ENCODE measurements around the gene MEDAG. TPM values are rescaled to one million over a fixed set of nuclear protein-coding genes. Genes with fewer than 3 reads are reported as not detected.

Gene MEDAG
- polyA plus RNA-seq, 1 donor = 6.6 TPM

- no peaks in the 10 kb centered on the region for H3K9me3 ChIP-seq (ENCODE audit: control insufficient read depth, low read depth, low read length)
- H3K36me3 ChIP-seq (ENCODE audit: control insufficient read depth, insufficient read depth, low read length) = no peaks in the 10 kb centered on the region
- DNase-seq = peak; percentile 76 to 77
- no peaks in the 10 kb centered on the region for H3K27me3 ChIP-seq (ENCODE audit: control insufficient read depth, insufficient read depth, low read length)
- peak overlapping the region; percentile 68 for H3K27ac ChIP-seq (ENCODE audit: low read length)
- peaks cover 5% of the 10 kb centered on the region for H3K4me1 ChIP-seq (ENCODE audit: control insufficient read depth, insufficient read depth, low read length)
- WGBS (ENCODE audit: insufficient coverage, low lambda C conversion rate) = 50% methylated on average over 2 of the region's 17 CpGs
- no peak overlapping the region for H3K4me3 ChIP-seq (ENCODE audit: low read length)
Measured at GRCh38 chr13:30865123-30866049, 40.7 kb upstream of the MEDAG start.

- Histone ChIP-seq H3K27me3 (ENCODE audit: control insufficient read depth, insufficient read depth, low read length) (no peaks in the 10 kb centered on the region), H3K4me1 (ENCODE audit: control insufficient read depth, insufficient read depth, low read length) (peaks cover 5% of the 10 kb centered on the region), H3K4me3 (ENCODE audit: low read length) (no peak overlapping the region), H3K36me3 (ENCODE audit: control insufficient read depth, insufficient read depth, low read length) (no peaks in the 10 kb centered on the region), H3K27ac (ENCODE audit: low read length) (no peak overlapping the region), H3K9me3 (ENCODE audit: control insufficient read depth, low read depth, low read length) (no peaks in the 10 kb centered on the region)
- WGBS (ENCODE audit: insufficient coverage, low lambda C conversion rate) = no CpG with 5 or more reads among the region's 4 CpGs
- no peak for DNase-seq
Measured at GRCh38 chr13:30866677-30867076, 39.4 kb upstream of the MEDAG start.

GRCh38 chr13:30867089-30867669 lies 38.9 kb upstream of the MEDAG start:
- no peaks in the 10 kb centered on the region for H3K27me3 ChIP-seq (ENCODE audit: control insufficient read depth, insufficient read depth, low read length)
- no peak overlapping the region for H3K4me3 ChIP-seq (ENCODE audit: low read length)
- no peaks in the 10 kb centered on the region for H3K36me3 ChIP-seq (ENCODE audit: control insufficient read depth, insufficient read depth, low read length)
- DNase-seq = no peak
- no CpG with 5 or more reads among the region's 3 CpGs for WGBS (ENCODE audit: insufficient coverage, low lambda C conversion rate)
- no peak overlapping the region for H3K27ac ChIP-seq (ENCODE audit: low read length)
- H3K9me3 ChIP-seq (ENCODE audit: control insufficient read depth, low read depth, low read length) = no peaks in the 10 kb centered on the region
- H3K4me1 ChIP-seq (ENCODE audit: control insufficient read depth, insufficient read depth, low read length) = peaks cover 6% of the 10 kb centered on the region

GRCh38 chr13:30868799-30869470 lies 37.1 kb upstream of the MEDAG start:
- Histone ChIP-seq H3K27ac (ENCODE audit: low read length) (no peak overlapping the region), H3K4me1 (ENCODE audit: control insufficient read depth, insufficient read depth, low read length) (peaks cover 17% of the 10 kb centered on the region), H3K9me3 (ENCODE audit: control insufficient read depth, low read depth, low read length) (no peaks in the 10 kb centered on the region), H3K27me3 (ENCODE audit: control insufficient read depth, insufficient read depth, low read length) (no peaks in the 10 kb centered on the region), H3K36me3 (ENCODE audit: control insufficient read depth, insufficient read depth, low read length) (no peaks in the 10 kb centered on the region), H3K4me3 (ENCODE audit: low read length) (no peak overlapping the region)
- no CpG with 5 or more reads among the region's 5 CpGs for WGBS (ENCODE audit: insufficient coverage, low lambda C conversion rate)
- DNase-seq = no peak

- H3K4me1 ChIP-seq (ENCODE audit: control insufficient read depth, insufficient read depth, low read length) = peaks cover 17% of the 10 kb centered on the region
- H3K27ac ChIP-seq (ENCODE audit: low read length) = peak overlapping the region; percentile 17
- no CpG with 5 or more reads among the region's 7 CpGs for WGBS (ENCODE audit: insufficient coverage, low lambda C conversion rate)
- no peaks in the 10 kb centered on the region for H3K9me3 ChIP-seq (ENCODE audit: control insufficient read depth, low read depth, low read length)
- H3K36me3 ChIP-seq (ENCODE audit: control insufficient read depth, insufficient read depth, low read length) = no peaks in the 10 kb centered on the region
- no peaks in the 10 kb centered on the region for H3K27me3 ChIP-seq (ENCODE audit: control insufficient read depth, insufficient read depth, low read length)
- H3K4me3 ChIP-seq (ENCODE audit: low read length) = no peak overlapping the region
- DNase-seq = no peak
Measured at GRCh38 chr13:30869491-30869890, 36.6 kb upstream of the MEDAG start.

GRCh38 chr13:30870049-30870884 lies 35.8 kb upstream of the MEDAG start:
- Histone ChIP-seq H3K4me1 (ENCODE audit: control insufficient read depth, insufficient read depth, low read length) (peaks cover 12% of the 10 kb centered on the region), H3K36me3 (ENCODE audit: control insufficient read depth, insufficient read depth, low read length) (no peaks in the 10 kb centered on the region), H3K9me3 (ENCODE audit: control insufficient read depth, low read depth, low read length) (no peaks in the 10 kb centered on the region), H3K27ac (ENCODE audit: low read length) (peak overlapping the region; percentile 65), H3K27me3 (ENCODE audit: control insufficient read depth, insufficient read depth, low read length) (no peaks in the 10 kb centered on the region), H3K4me3 (ENCODE audit: low read length) (no peak overlapping the region)
- DNase-seq = peak; percentile 40 to 46
- no CpG with 5 or more reads among the region's 9 CpGs for WGBS (ENCODE audit: insufficient coverage, low lambda C conversion rate)

GRCh38 chr13:30870916-30871587 lies 35.0 kb upstream of the MEDAG start:
- Histone ChIP-seq H3K27ac (ENCODE audit: low read length) (no peak overlapping the region), H3K36me3 (ENCODE audit: control insufficient read depth, insufficient read depth, low read length) (no peaks in the 10 kb centered on the region), H3K9me3 (ENCODE audit: control insufficient read depth, low read depth, low read length) (no peaks in the 10 kb centered on the region), H3K4me1 (ENCODE audit: control insufficient read depth, insufficient read depth, low read length) (peaks cover 12% of the 10 kb centered on the region), H3K4me3 (ENCODE audit: low read length) (no peak overlapping the region), H3K27me3 (ENCODE audit: control insufficient read depth, insufficient read depth, low read length) (no peaks in the 10 kb centered on the region)
- DNase-seq = no peak
- WGBS (ENCODE audit: insufficient coverage, low lambda C conversion rate) = no CpG with 5 or more reads among the region's 24 CpGs

GRCh38 chr13:30871588-30872275 lies 34.3 kb upstream of the MEDAG start:
- no CpG with 5 or more reads among the region's 17 CpGs for WGBS (ENCODE audit: insufficient coverage, low lambda C conversion rate)
- DNase-seq = no peak
- Histone ChIP-seq H3K9me3 (ENCODE audit: control insufficient read depth, low read depth, low read length) (no peaks in the 10 kb centered on the region), H3K4me1 (ENCODE audit: control insufficient read depth, insufficient read depth, low read length) (peaks cover 12% of the 10 kb centered on the region), H3K36me3 (ENCODE audit: control insufficient read depth, insufficient read depth, low read length) (no peaks in the 10 kb centered on the region), H3K27me3 (ENCODE audit: control insufficient read depth, insufficient read depth, low read length) (no peaks in the 10 kb centered on the region), H3K27ac (ENCODE audit: low read length) (no peak overlapping the region), H3K4me3 (ENCODE audit: low read length) (no peak overlapping the region)

- peaks cover 12% of the 10 kb centered on the region for H3K4me1 ChIP-seq (ENCODE audit: control insufficient read depth, insufficient read depth, low read length)
- no peaks in the 10 kb centered on the region for H3K27me3 ChIP-seq (ENCODE audit: control insufficient read depth, insufficient read depth, low read length)
- H3K4me3 ChIP-seq (ENCODE audit: low read length) = no peak overlapping the region
- no peak overlapping the region for H3K27ac ChIP-seq (ENCODE audit: low read length)
- no peak for DNase-seq
- H3K9me3 ChIP-seq (ENCODE audit: control insufficient read depth, low read depth, low read length) = no peaks in the 10 kb centered on the region
- WGBS (ENCODE audit: insufficient coverage, low lambda C conversion rate) = no CpG with 5 or more reads among the region's 7 CpGs
- no peaks in the 10 kb centered on the region for H3K36me3 ChIP-seq (ENCODE audit: control insufficient read depth, insufficient read depth, low read length)
Measured at GRCh38 chr13:30872276-30872594, 33.8 kb upstream of the MEDAG start.
